DMS153 treated with DMSO at 0.1 percent for 48 hours (cell line): ENCODE data around the gene PFKFB4.
"Not testable (repeated sequence)": the region's sequence is repeated elsewhere in the genome, so short reads cannot be mapped to it uniquely, and the experiment has no call there.

ENCODE experiments used
- DNase-seq: peaks from one replicate; lab custom pipeline; 2025; ENCODE audit not compliant: unreplicated experiment; lab: John Stamatoyannopoulos, UW

The PFKFB4 gene

GRCh38 chr3:48502121-48502520 lies 54.5 kb downstream of the PFKFB4 start:
- no peak for DNase-seq

GRCh38 chr3:48501196-48501595 lies 55.4 kb downstream of the PFKFB4 start:
- DNase-seq: no peak

GRCh38 chr3:48500656-48501055 lies 55.9 kb downstream of the PFKFB4 start:
- DNase-seq: no peak

- DNase-seq: no peak
These were observed 63.5 kb downstream of the PFKFB4 start for GRCh38 chr3:48493203-48493501.

- DNase-seq: no peak
These were observed 64.0 kb downstream of the PFKFB4 start for GRCh38 chr3:48492461-48493202.

GRCh38 chr3:48486952-48487351 lies 69.7 kb downstream of the PFKFB4 start:
- no peak for DNase-seq

- DNase-seq: not testable (repeated sequence)
These were observed 73.8 kb downstream of the PFKFB4 start for GRCh38 chr3:48482822-48483221.

- not testable (repeated sequence) for DNase-seq
These were observed 75.7 kb downstream of the PFKFB4 start for GRCh38 chr3:48480891-48481290.

GRCh38 chr3:48478626-48479555 lies 77.7 kb downstream of the PFKFB4 start:
- DNase-seq: no peak

- DNase-seq: no peak
These were observed 78.6 kb downstream of the PFKFB4 start for GRCh38 chr3:48477959-48478520.

- no peak for DNase-seq
These were observed 80.1 kb downstream of the PFKFB4 start for GRCh38 chr3:48476426-48477053.

GRCh38 chr3:48475188-48475587 lies 81.4 kb downstream of the PFKFB4 start:
- DNase-seq: no peak

- no peak for DNase-seq
These were observed 82.0 kb downstream of the PFKFB4 start for GRCh38 chr3:48474619-48475018.

GRCh38 chr3:48474031-48474430 lies 82.6 kb downstream of the PFKFB4 start:
- not testable (repeated sequence) for DNase-seq

- no peak for DNase-seq
These were observed 83.0 kb downstream of the PFKFB4 start for GRCh38 chr3:48473617-48473952.

GRCh38 chr3:48472923-48473616 lies 83.5 kb downstream of the PFKFB4 start:
- peak; percentile 18 for DNase-seq

GRCh38 chr3:48472673-48472922 lies 84.0 kb downstream of the PFKFB4 start:
- no peak for DNase-seq

GRCh38 chr3:48470286-48470685 lies 86.3 kb downstream of the PFKFB4 start:
- DNase-seq: no peak

- no peak for DNase-seq
These were observed 87.3 kb downstream of the PFKFB4 start for GRCh38 chr3:48469046-48469915.

- no peak for DNase-seq
These were observed 88.3 kb downstream of the PFKFB4 start for GRCh38 chr3:48468329-48468731.
